ENCODE data around the gene CCR3. TPM values are rescaled to one million over a fixed set of nuclear protein-coding genes. Genes with fewer than 3 reads are reported as not detected.

The CCR3 gene
- total and polyA plus RNA-seq, 9 of the 15 experiments (the other 6 are each of a cell fraction or from before 2014, with no cell fraction given) = not detected

GRCh38 chr3:46289551-46289950 lies 47.3 kb downstream of the CCR3 start (continued):
- TF ChIP-seq BACH1 (tag; IDR thresholded peaks at IDR 0.05) (no peak), RREB1 (CRISPR knock-in tag; IDR thresholded peaks at IDR 0.05) (no peak), COPS2 (conservative IDR thresholded peaks at IDR 0.05) (no peak), CSDE1 (IDR thresholded peaks at IDR 0.05) (no peak)

GRCh38 chr3:46289966-46290365 lies 47.7 kb downstream of the CCR3 start:
- no TSS peak for BruUV-seq (replicated peaks)
- intact Hi-C loops (cut with micrococcal nuclease) = loop anchor here (5.0 kb wide), 2 partner anchors 82 to 137 kb away; partner anchors contain the start of gene CCR5
- FAIRE-seq = no peak

More at GRCh38 chr3:46289966-46290365, 47.7 kb downstream of the CCR3 start:
- TF ChIP-seq BRD9 (IDR thresholded peaks at IDR 0.05; ENCODE audit: low read depth, partially characterized antibody) (no peak), ZNF354B (CRISPR knock-in tag; IDR thresholded peaks at IDR 0.05) (no peak), TAF1 (IDR thresholded peaks at IDR 0.05; ENCODE audit: control insufficient read depth, extremely low read depth, insufficient read depth, low read length, severe bottlenecking) (no peak)
- Histone ChIP-seq H3K9me1 (ENCODE audit: control insufficient read depth, insufficient read depth, low read length) (no peaks in the 10 kb centered on the region), H3K36me3 (ENCODE audit: control insufficient read depth, insufficient read depth, low read length) (no peaks in the 10 kb centered on the region), H3K4me3 (no peak overlapping the region), H3K4me1 (replicated peaks in 1 of 2; ENCODE audit: control insufficient read depth in 2 of 2, insufficient read depth in 2 of 2, low read length in 2 of 2) (no peaks in the 10 kb centered on the region), H3K27ac (ENCODE audit: extremely low read depth, low read depth, low read length) (no peak overlapping the region), H3K79me2 (ENCODE audit: control insufficient read depth, insufficient read depth, low read length) (no peaks in the 10 kb centered on the region), H3K9ac (ENCODE audit: insufficient read depth in 1 of 2, low read depth in 2 of 2, low read length in 2 of 2) (no peak overlapping the region), H3K4me2 (ENCODE audit: insufficient read depth, low read length) (no peak overlapping the region), H4K20me1 (replicated peaks; ENCODE audit: control insufficient read depth, insufficient read depth, low read length) (no peaks in the 10 kb centered on the region), H3K9me3 (replicated peaks; ENCODE audit: control insufficient read depth, insufficient read depth, low read depth, low read length) (no peaks in the 10 kb centered on the region), H3K27me3 (ENCODE audit: control insufficient read depth in 2 of 2, insufficient read depth in 2 of 2, low read length in 2 of 2) (peaks cover 4 to 8% of the 10 kb centered on the region in 2 experiments; a peak in 2 of 5 replicates), H2AFZ (ENCODE audit: low read depth, low read length) (no peak overlapping the region)
- CTCF ChIA-PET (ENCODE audit: low intra/inter-chr PET ratio) = no interaction called here
- in situ Hi-C loops (cut with MboI) = no loop called here
- POLR2A ChIA-PET = no interaction called here
- ATAC-seq (no peak), DNase-seq (ENCODE audit: extremely low read depth in 1 of 4, low spot score in 3 of 4) (no peak)
- 0% methylated on average over 2 of the region's 2 CpGs for WGBS (ENCODE audit: insufficient coverage, low coverage, missing lambda C conversion rate)

Measured in K562 (cell line).